Measurements from ENCODE around the gene HEXIM2.

DNA sequence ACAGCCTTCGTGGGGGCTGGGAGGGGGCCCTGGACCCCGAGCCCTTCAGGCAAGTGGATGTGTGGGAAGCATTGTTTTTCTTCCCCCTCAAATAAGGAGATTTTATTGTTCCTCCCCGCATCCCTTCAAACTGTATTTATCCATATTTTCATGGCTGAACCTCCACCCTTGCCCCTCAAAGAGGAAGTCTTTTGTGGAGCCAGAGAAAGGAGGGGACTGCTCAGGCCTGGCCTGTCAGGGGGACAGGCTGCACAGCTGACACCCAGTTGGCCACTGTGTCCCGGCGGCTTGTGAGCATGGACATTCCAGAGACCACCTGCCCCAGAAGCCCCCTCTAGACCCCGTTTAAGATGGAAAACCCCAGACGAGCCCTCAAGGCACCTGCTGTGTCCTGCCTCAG is 15.9 kb downstream of the HEXIM2 start:
- no peak for TF ChIP-seq CTCF (IDR thresholded peaks at IDR 0.05)
- no peak for TF ChIP-seq POLR2AphosphoS5 (IDR thresholded peaks at IDR 0.05)
